SK-N-MC (cell line): Measurements from ENCODE around the gene B3GAT1.

Experiments used
- DNase-seq: peaks from one replicate; pipeline ENCODE4 v3.0.0-alpha.2; 2011; ENCODE audit warnings: low read depth, low spot score
- H3K27ac ChIP-seq: fragments of 200-600 bp; sonication (generic); 2 replicates; pipeline ENCODE4 v1.5.1; 2016; ENCODE audit warnings: mixed run types
- H3K36me3 ChIP-seq: fragments of 200-600 bp; sonication (generic); 2 replicates; pipeline ENCODE4 v1.6.1; 2017; ENCODE audit warnings: antibody characterized with exemption, low read length, mixed read lengths; ENCODE audit not compliant: insufficient read depth
- H3K4me3 ChIP-seq: fragments of 200-600 bp; sonication (generic); 2 replicates; pipeline ENCODE4 v1.5.1; 2016
- H3K9ac ChIP-seq: fragments of 200-600 bp; sonication (generic); 2 replicates; pipeline ENCODE4 v1.8.0; 2017; ENCODE audit warnings: mixed run types, mixed read lengths; ENCODE audit not compliant: insufficient read length
- H3K9me3 ChIP-seq: fragments of 200-600 bp; sonication (generic); 2 replicates; pipeline ENCODE4 v1.6.1; 2017; ENCODE audit warnings: low read depth, mild to moderate bottlenecking, antibody characterized with exemption, low read length, moderate library complexity, mixed read lengths
- EZH2 ChIP-seq: fragments of 200-600 bp; sonication (generic); IDR thresholded peaks from one replicate; pipeline ENCODE4 v1.6.1; 2017; ENCODE audit warnings: antibody characterized with exemption
- FOXP2 ChIP-seq: optimal IDR thresholded peaks from 2 replicates; pipeline ENCODE3; 2011; ENCODE audit warnings: mild to moderate bottlenecking, moderate library complexity; ENCODE audit not compliant: insufficient read depth; ENCODE audit errors: extremely low read length, control extremely low read depth
- POLR2AphosphoS5 ChIP-seq: IDR thresholded peaks from 2 replicates; pipeline ENCODE4 v1.6.1; 2012; ENCODE audit warnings: mild to moderate bottlenecking, low read depth, low read length, borderline replicate concordance

Gene B3GAT1

GRCh38 chr11:134416726-134417125, 4.7 kb upstream of the B3GAT1 start:
- H3K9me3 ChIP-seq: no peaks in the 10 kb centered on the region
- H3K9ac ChIP-seq: no peak overlapping the region
- H3K4me3 ChIP-seq: no peak overlapping the region
- DNase-seq: no peak
- no peak overlapping the region for H3K27ac ChIP-seq
- no peaks in the 10 kb centered on the region for H3K36me3 ChIP-seq
- TF ChIP-seq POLR2AphosphoS5 (no peak), EZH2 (no peak), FOXP2 (no peak)

- DNase-seq: no peak
- Histone ChIP-seq H3K4me3 (no peak overlapping the region), H3K9ac (no peak overlapping the region), H3K36me3 (no peaks in the 10 kb centered on the region), H3K27ac (no peak overlapping the region), H3K9me3 (no peaks in the 10 kb centered on the region)
- no peak for TF ChIP-seq FOXP2
These were observed 3.0 kb upstream of the B3GAT1 start for GRCh38 chr11:134414766-134415765.

GRCh38 chr11:134413826-134414731, 2.0 kb upstream of the B3GAT1 start:
- no peaks in the 10 kb centered on the region for H3K36me3 ChIP-seq
- no peak overlapping the region for H3K9ac ChIP-seq
- no peaks in the 10 kb centered on the region for H3K9me3 ChIP-seq
- no peak overlapping the region for H3K4me3 ChIP-seq
- no peak for DNase-seq
- H3K27ac ChIP-seq: no peak overlapping the region
- TF ChIP-seq POLR2AphosphoS5: no peak
- no peak for TF ChIP-seq EZH2
- TF ChIP-seq FOXP2: no peak

GRCh38 chr11:134413043-134413825, 1.2 kb upstream of the B3GAT1 start:
- no peak for DNase-seq
- TF ChIP-seq EZH2 (peak; percentile 43), FOXP2 (no peak)
- H3K4me3 ChIP-seq: peak overlapping the region; percentile 66; the same call in 1 of the 2 replicates
- no peak overlapping the region for H3K9ac ChIP-seq
- no peaks in the 10 kb centered on the region for H3K9me3 ChIP-seq
- no peak overlapping the region for H3K27ac ChIP-seq
- H3K36me3 ChIP-seq: no peaks in the 10 kb centered on the region

GRCh38 chr11:134410766-134411165, 1.3 kb downstream of the B3GAT1 start:
- peak overlapping the region; percentile 73 for H3K4me3 ChIP-seq

GRCh38 chr11:134409552-134410429, 2.3 kb downstream of the B3GAT1 start:
- no peak for TF ChIP-seq POLR2AphosphoS5
- no peak for TF ChIP-seq FOXP2
- no peak for TF ChIP-seq EZH2
- DNase-seq: no peak
- Histone ChIP-seq H3K9ac (no peak overlapping the region), H3K27ac (no peak overlapping the region), H3K36me3 (no peaks in the 10 kb centered on the region), H3K9me3 (no peaks in the 10 kb centered on the region), H3K4me3 (no peak overlapping the region)

More at GRCh38 chr11:134410766-134411165, 1.3 kb downstream of the B3GAT1 start:
- Histone ChIP-seq H3K36me3 (no peaks in the 10 kb centered on the region), H3K9me3 (no peaks in the 10 kb centered on the region), H3K27ac (no peak overlapping the region), H3K9ac (no peak overlapping the region)
- TF ChIP-seq EZH2 (no peak), POLR2AphosphoS5 (no peak), FOXP2 (no peak)
- no peak for DNase-seq

GRCh38 chr11:134407923-134408322, 4.1 kb downstream of the B3GAT1 start:
- TF ChIP-seq POLR2AphosphoS5 (no peak), EZH2 (no peak), FOXP2 (no peak)
- Histone ChIP-seq H3K27ac (no peak overlapping the region), H3K4me3 (no peak overlapping the region)

More at GRCh38 chr11:134407923-134408322, 4.1 kb downstream of the B3GAT1 start:
- no peaks in the 10 kb centered on the region for H3K36me3 ChIP-seq
- no peaks in the 10 kb centered on the region for H3K9me3 ChIP-seq
- DNase-seq: no peak
- H3K9ac ChIP-seq: no peak overlapping the region
